Stimulated activated naive CD4-positive, alpha-beta T cell (primary cell): ENCODE measurements around the gene DBNL.

Experiments
- DNase-seq, 6 experiments: peaks; one replicate each; lab custom pipeline; 2025; lab: John Stamatoyannopoulos, UW

Gene DBNL

DNA sequence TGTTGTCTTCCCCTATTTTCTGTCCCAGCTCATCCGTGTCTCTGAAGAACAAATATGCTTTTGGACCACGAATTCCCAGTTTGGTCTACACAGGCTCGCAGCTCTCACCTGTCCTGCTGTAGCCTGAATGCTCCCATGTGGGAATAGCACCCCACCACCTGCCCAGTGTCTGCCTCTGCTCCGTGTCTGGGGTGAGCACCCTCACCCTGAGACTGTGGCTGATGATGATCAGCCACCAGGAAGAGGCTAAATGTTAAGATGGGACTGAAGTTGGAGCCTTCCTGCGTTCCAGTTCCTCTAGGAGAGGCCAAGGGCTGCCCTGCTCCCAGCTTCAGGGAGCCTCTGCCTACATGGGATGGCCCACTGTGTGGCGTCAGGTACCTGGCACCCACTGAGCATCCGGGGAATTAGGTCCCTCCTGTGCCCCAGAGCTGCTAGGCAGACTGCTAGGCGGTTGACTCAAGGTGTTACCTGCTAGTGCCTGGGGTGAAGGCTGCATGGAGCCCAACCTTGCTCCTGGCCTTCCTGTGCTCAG lies 17.2 kb downstream of the DBNL start:
- no peak for DNase-seq

- no peak for DNase-seq
Measured at GRCh38 chr7:44062180-44062902, 17.8 kb downstream of the DBNL start.

GRCh38 chr7:44062903-44063295 lies 18.4 kb downstream of the DBNL start:
- DNase-seq = no peak

- DNase-seq = no peak
Measured at GRCh38 chr7:44063547-44063893, 19.0 kb downstream of the DBNL start.

DNA sequence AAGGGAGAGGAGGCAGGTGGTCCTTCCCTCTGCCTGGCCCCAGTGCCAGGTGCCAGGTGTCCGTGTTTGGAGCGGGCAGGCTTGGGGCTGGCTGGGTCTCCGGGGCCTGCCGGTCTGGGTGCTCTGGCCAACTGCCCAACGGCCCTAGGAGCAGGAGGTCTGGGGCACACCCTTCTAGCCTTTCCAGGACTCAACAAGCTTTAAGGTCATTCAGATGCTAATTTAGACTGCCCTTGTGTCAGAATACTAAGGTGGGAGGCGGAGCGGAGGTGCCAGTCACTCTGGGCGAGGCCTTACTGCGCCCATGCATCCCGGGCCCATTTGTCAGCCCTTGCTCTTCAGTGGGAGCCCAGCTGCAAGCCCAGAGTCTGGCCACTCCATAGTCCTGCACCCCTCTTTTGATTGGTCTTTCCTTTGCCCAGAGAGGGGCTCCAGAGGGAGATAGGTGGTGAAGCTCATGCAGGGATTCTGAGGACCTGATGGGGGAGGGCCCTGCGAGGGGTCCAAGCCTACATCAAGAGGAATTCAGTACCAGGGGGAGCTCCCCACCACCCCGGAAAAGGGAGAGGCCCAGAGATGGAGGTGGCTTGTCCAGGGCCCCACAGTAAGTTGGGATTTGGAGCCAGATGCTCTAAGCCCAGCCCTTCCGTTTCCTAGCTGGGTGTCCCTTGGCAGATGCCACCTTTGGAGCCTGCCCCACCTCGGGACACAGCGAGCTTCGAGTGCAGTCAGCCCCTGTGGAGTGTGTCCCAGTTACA lies 19.6 kb downstream of the DBNL start:
- DNase-seq = no peak

- peak in 1 of 6 experiments; percentile 34 for DNase-seq
Measured at GRCh38 chr7:44064791-44065430, 20.4 kb downstream of the DBNL start.

GRCh38 chr7:44065431-44066110 lies 21.1 kb downstream of the DBNL start, which contains the start of gene PGAM2:
PGAM2 (minus strand) TSS chr7:44065567; CDS start chr7:44065529, 38 bp downstream.
- no peak for DNase-seq

GRCh38 chr7:44066111-44066460 lies 21.6 kb downstream of the DBNL start:
- DNase-seq = peak in 1 of 6 experiments; percentile 17

DNA sequence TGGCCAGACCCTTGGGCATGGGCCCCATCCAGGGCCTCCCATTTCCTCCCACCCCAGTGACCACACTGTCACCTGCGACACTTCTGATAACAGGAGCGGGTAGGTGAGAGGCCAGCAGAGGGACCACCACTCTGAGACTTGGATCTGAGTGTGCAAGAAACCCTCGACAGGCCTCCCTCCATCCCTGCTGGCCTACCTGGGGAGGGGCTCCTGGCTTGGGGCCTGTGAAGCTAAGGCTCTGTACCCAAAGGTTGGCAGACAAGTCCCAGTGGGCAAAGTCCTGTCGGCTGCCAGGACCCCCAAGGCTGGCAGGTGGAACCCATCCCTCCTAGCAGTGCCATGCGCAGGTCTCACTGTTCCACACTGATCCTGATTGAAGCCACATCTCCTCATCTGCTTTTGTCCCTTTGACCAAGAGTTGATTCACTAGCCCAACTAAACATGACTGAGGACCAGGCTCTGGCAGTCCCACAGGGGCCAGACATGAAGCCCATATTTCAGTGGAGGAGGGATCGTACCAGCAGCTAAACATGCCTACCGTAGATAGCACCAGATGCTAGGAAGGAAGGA lies 22.1 kb downstream of the DBNL start:
- peak in 1 of 6 experiments; percentile 17 for DNase-seq

DNA sequence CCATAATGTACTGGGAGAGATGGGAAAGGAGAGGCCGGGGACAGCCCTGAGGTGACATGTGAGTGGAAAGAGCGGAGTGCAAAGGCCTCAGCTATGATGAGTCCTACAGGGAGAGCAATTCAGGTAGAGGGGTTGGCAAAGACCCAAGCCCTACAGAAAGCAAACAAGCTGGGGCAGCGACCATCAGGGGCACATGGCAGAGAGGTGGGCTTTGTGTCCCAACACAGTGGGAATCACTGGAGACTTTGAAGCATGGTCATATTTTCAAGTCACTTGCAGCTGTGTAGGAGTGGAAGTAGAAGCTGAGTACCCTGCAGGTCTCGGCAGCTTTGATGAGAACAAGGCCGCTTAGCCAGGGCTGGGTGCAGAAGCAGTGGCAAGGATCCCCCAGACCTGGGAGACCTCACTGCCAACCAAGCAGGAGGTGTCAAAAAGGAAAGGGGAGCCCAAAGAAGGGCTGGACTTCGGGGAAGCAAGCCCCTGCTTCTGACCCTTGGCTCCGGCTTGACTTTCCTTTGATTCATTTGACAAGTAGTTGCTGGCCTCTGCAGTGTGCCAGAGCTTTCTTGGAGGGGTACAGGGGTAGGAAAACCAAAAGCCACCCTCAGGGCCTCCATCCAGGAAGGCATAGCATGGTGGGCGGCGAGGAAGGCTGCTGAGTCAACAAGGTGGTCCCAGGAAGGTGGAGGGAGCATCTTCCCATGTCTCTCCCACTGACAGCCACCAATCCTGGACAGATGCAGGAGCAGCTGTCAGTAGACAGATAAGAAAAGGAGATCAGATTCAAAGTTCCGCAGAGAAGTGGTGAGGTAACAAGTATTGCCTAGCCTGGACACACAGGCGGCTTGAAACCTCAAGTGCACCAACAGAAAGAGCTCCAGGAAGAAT lies 22.8 kb downstream of the DBNL start:
- no peak for DNase-seq

- DNase-seq = no peak
Measured at GRCh38 chr7:44068054-44068453, 23.6 kb downstream of the DBNL start.

GRCh38 chr7:44071726-44072363 lies 27.3 kb downstream of the DBNL start:
- DNase-seq = no peak

- DNase-seq = peak in 4 of 6 experiments; percentile 15 to 44 (median 23)
Measured at GRCh38 chr7:44072364-44073231, 28.1 kb downstream of the DBNL start.

GRCh38 chr7:44073664-44074348 lies 29.3 kb downstream of the DBNL start:
- no peak for DNase-seq

GRCh38 chr7:44074349-44074695 lies 29.8 kb downstream of the DBNL start:
- no peak for DNase-seq

- DNase-seq = no peak
Measured at GRCh38 chr7:44075296-44076075, 31.0 kb downstream of the DBNL start.

GRCh38 chr7:44076101-44076895 lies 31.8 kb downstream of the DBNL start:
- no peak for DNase-seq
